MM.1S (cell line): ENCODE data around the gene C13orf46.

Experiments used
- EZH2 ChIP-seq: fragments of 300-600 bp; sonication (generic); optimal IDR thresholded peaks from 2 replicates; pipeline ENCODE3; 2017; ENCODE audit warnings: low read depth, mild to moderate bottlenecking, antibody characterized with exemption, low read length, mixed read lengths
- EZH2phosphoT487 ChIP-seq: fragments of 300-600 bp; sonication (generic); IDR thresholded peaks from 2 replicates; pipeline ENCODE4 v1.6.1; 2018; ENCODE audit warnings: antibody characterized with exemption, low read length
- TF ChIP-seq, protein P1 (sequence below): fragments of 300-600 bp; sonication (generic); IDR thresholded peaks from 2 replicates; pipeline ENCODE4 v1.5.1; 2016; ENCODE audit warnings: antibody characterized with exemption, low read length, mixed read lengths

DNA sequence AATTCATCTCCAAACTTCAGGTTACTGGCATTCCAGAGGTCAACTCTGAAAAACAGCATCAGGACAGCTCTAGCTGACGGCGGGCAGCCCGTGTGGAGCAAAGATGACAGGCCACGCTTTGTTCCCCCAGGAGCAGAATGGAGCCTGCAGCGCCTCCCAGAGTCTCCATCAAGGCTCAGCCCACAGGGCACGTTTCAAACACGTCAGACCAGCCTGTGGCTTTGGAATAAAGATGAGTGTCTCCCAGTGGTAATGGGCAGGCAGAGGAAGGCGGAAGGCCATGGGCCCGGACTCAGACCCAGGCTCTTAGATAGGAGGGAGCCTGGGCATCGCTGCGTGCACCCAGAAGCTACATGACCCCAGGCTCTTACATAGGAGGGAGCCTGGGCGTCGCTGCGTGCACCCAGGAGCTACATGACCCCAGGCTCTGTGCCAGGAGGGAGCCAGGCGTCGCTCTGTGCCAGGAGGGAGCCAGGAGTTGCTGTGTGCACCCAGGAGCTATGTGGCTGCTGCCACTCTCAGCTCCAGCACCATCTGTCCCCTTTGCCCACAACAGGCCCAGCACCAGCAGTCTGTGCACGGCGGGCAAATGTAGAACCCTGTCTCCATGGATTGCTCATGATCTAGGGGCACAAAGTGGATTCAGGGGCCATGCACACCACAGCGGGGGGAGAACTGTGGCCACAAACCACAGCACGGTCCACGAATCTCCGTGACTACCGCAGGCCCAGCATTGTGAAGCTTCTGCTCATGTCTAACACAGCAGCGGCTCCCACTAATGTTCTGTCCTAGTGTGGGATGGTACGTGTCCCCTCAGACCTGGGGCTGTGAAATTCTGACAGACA, 47.8 kb upstream of the C13orf46 start:
- TF ChIP-seq, protein P1, sequence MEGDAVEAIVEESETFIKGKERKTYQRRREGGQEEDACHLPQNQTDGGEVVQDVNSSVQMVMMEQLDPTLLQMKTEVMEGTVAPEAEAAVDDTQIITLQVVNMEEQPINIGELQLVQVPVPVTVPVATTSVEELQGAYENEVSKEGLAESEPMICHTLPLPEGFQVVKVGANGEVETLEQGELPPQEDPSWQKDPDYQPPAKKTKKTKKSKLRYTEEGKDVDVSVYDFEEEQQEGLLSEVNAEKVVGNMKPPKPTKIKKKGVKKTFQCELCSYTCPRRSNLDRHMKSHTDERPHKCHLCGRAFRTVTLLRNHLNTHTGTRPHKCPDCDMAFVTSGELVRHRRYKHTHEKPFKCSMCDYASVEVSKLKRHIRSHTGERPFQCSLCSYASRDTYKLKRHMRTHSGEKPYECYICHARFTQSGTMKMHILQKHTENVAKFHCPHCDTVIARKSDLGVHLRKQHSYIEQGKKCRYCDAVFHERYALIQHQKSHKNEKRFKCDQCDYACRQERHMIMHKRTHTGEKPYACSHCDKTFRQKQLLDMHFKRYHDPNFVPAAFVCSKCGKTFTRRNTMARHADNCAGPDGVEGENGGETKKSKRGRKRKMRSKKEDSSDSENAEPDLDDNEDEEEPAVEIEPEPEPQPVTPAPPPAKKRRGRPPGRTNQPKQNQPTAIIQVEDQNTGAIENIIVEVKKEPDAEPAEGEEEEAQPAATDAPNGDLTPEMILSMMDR = no peak
- TF ChIP-seq EZH2phosphoT487 (no peak), EZH2 (no peak)
